Neural cell (in vitro differentiated cells): ENCODE data around the gene SPECC1. TPM values are rescaled to one million over a fixed set of nuclear protein-coding genes. Genes with fewer than 3 reads are reported as not detected.

Experiments used
- H2AFZ ChIP-seq: fragments of 200-600, 300-800 bp; sonication (generic), shearing (Covaris generic); 2 replicates; pipeline ENCODE4 v1.6.0; 2014; ENCODE audit warnings: low read depth, mild to moderate bottlenecking, antibody characterized with exemption, low read length, moderate library complexity
- H3F3A ChIP-seq: fragments of 200-600 bp; shearing (Covaris generic); 2 replicates; pipeline ENCODE4 v1.6.1; 2016; ENCODE audit warnings: mild to moderate bottlenecking, moderate library complexity, mixed read lengths, antibody characterized with exemption, low read length; ENCODE audit not compliant: insufficient read depth, poor library complexity, severe bottlenecking
- H3K27ac ChIP-seq: fragments of 200-600, 300-800 bp; sonication (generic), shearing (Covaris generic); 2 replicates; pipeline ENCODE4 v1.5.1; 2014; ENCODE audit warnings: mild to moderate bottlenecking, low read length, moderate library complexity
- H3K27me3 ChIP-seq: fragments of 300-800, 200-600 bp; sonication (generic), shearing (Covaris generic); 2 replicates; pipeline ENCODE4 v1.6.0; 2014; ENCODE audit warnings: mild to moderate bottlenecking, low read depth, low read length, moderate library complexity; ENCODE audit not compliant: insufficient read depth
- H3K36me3 ChIP-seq: fragments of 300-800, 200-600 bp; sonication (generic), shearing (Covaris generic); 2 replicates; pipeline ENCODE4 v1.5.1; 2014; ENCODE audit warnings: mild to moderate bottlenecking, antibody characterized with exemption, low read length, moderate library complexity; ENCODE audit not compliant: insufficient read depth
- H3K4me2 ChIP-seq: fragments of 300-800, 200-600 bp; sonication (generic), shearing (Covaris generic); 2 replicates; pipeline ENCODE4 v1.6.0; 2014; ENCODE audit warnings: mild to moderate bottlenecking, low read length
- H3K4me3 ChIP-seq: fragments of 300-800, 200-600 bp; sonication (generic), shearing (Covaris generic); 2 replicates; pipeline ENCODE4 v1.5.1; 2014; ENCODE audit warnings: mild to moderate bottlenecking, low read length, moderate library complexity
- H3K79me2 ChIP-seq: fragments of 200-600 bp; shearing (Covaris generic); replicated peaks from 2 replicates; pipeline ENCODE4 v1.6.0; 2014; ENCODE audit warnings: mild to moderate bottlenecking, low read length, moderate library complexity; ENCODE audit not compliant: insufficient read depth
- H3K9ac ChIP-seq: fragments of 300-800, 200-600 bp; sonication (generic), shearing (Covaris generic); 2 replicates; pipeline ENCODE4 v1.6.1; 2016; ENCODE audit warnings: mild to moderate bottlenecking, low read length, mixed read lengths
- H3K9me2 ChIP-seq: fragments of 200-600 bp; shearing (Covaris generic); 2 replicates; pipeline ENCODE4 v1.6.1; 2016; ENCODE audit warnings: mild to moderate bottlenecking, low read length, mixed read lengths; ENCODE audit not compliant: insufficient read depth
- H3K9me3 ChIP-seq: fragments of 200-600, 300-800 bp; sonication (generic), shearing (Covaris generic); 2 replicates; pipeline ENCODE4 v1.6.1; 2016; ENCODE audit warnings: mild to moderate bottlenecking, mixed run types, low read length, moderate library complexity, mixed read lengths
- H4K20me1 ChIP-seq: fragments of 200-600 bp; shearing (Covaris generic); 2 replicates; pipeline ENCODE4 v1.6.1; 2016; ENCODE audit warnings: mild to moderate bottlenecking, mixed run types; ENCODE audit not compliant: insufficient read depth
- CTCF ChIP-seq: fragments of 450-650 bp; IDR thresholded peaks from 2 replicates; pipeline ENCODE4 v1.5.1; 2014; ENCODE audit warnings: antibody characterized with exemption, mild to moderate bottlenecking, moderate library complexity; ENCODE audit not compliant: poor library complexity, severe bottlenecking
- EP300 ChIP-seq: fragments of 450-650 bp; conservative IDR thresholded peaks from 2 replicates; pipeline ENCODE4 v1.6.1; 2014; ENCODE audit warnings: antibody characterized with exemption, mild to moderate bottlenecking, moderate library complexity; ENCODE audit not compliant: poor library complexity, severe bottlenecking
- EZH2 ChIP-seq: fragments of 200-600, 300-800 bp; shearing (Covaris generic), sonication (generic); IDR thresholded peaks from 2 replicates; pipeline ENCODE4 v1.6.1; 2014; ENCODE audit warnings: antibody characterized with exemption, low read length, borderline replicate concordance, mild to moderate bottlenecking; ENCODE audit not compliant: insufficient read depth, poor library complexity, severe bottlenecking
- MXI1 ChIP-seq: fragments of 450-650 bp; conservative IDR thresholded peaks from 2 replicates; pipeline ENCODE4 v1.6.1; 2014; ENCODE audit warnings: antibody characterized with exemption, mild to moderate bottlenecking; ENCODE audit not compliant: poor library complexity, severe bottlenecking
- POLR2AphosphoS5 ChIP-seq: IDR thresholded peaks from 2 replicates; pipeline ENCODE4 v1.6.1; 2012
- RAD21 ChIP-seq: fragments of 450-650 bp; conservative IDR thresholded peaks from 2 replicates; pipeline ENCODE4 v1.6.1; 2014; ENCODE audit warnings: antibody characterized with exemption, mild to moderate bottlenecking, moderate library complexity
- REST ChIP-seq: IDR thresholded peaks from 2 replicates; pipeline ENCODE4 v1.6.1; 2012; ENCODE audit warnings: borderline replicate concordance
- SMC3 ChIP-seq: fragments of 450-650 bp; conservative IDR thresholded peaks from 2 replicates; pipeline ENCODE4 v1.6.1; 2014; ENCODE audit warnings: antibody characterized with exemption, mild to moderate bottlenecking, moderate library complexity; ENCODE audit not compliant: poor library complexity
- TAF1 ChIP-seq: IDR thresholded peaks from 2 replicates; pipeline ENCODE4 v1.6.1; 2012; ENCODE audit warnings: low read depth
- polyA plus RNA-seq: library from polyadenylated mRNA; depleted of rRNA; stranded (reverse); fragments of >200 nt; gene quantifications from 2 replicates; pipeline ENCODE4 v1.2.3, GENCODE V29; 2014

SPECC1 gene
- polyA plus RNA-seq, 1 donor from 2014 or later: 8.6 TPM

GRCh38 chr17:20306924-20307323, 297.8 kb downstream of the SPECC1 start:
- Histone ChIP-seq H3K9me3 (peaks cover 9% of the 10 kb centered on the region), H3F3A (no peaks in the 10 kb centered on the region), H2AFZ (no peak overlapping the region), H3K79me2 (no peaks in the 10 kb centered on the region), H3K36me3 (peaks cover 3% of the 10 kb centered on the region), H3K9me2 (no peaks in the 10 kb centered on the region), H3K27me3 (no peaks in the 10 kb centered on the region), H3K27ac (no peak overlapping the region), H3K9ac (no peak overlapping the region), H4K20me1 (no peaks in the 10 kb centered on the region), H3K4me3 (no peak overlapping the region), H3K4me2 (no peak overlapping the region)
- TF ChIP-seq EP300 (no peak), EZH2 (no peak), MXI1 (no peak), TAF1 (no peak)

- peaks cover 9% of the 10 kb centered on the region for H3K9me3 ChIP-seq
- H3K79me2 ChIP-seq: no peaks in the 10 kb centered on the region
- H2AFZ ChIP-seq: no peak overlapping the region
- H3K27me3 ChIP-seq: no peaks in the 10 kb centered on the region
- H3K36me3 ChIP-seq: peaks cover 3% of the 10 kb centered on the region
- no peak overlapping the region for H3K9ac ChIP-seq
- no peak for TF ChIP-seq REST
- TF ChIP-seq RAD21: no peak
- no peak for TF ChIP-seq EP300
- no peak for TF ChIP-seq SMC3
- TF ChIP-seq POLR2AphosphoS5: no peak
- no peak for TF ChIP-seq CTCF
- TF ChIP-seq MXI1: no peak
- no peak for TF ChIP-seq TAF1
- TF ChIP-seq EZH2: no peak
- H3K4me3 ChIP-seq: no peak overlapping the region
- no peaks in the 10 kb centered on the region for H4K20me1 ChIP-seq
- H3K4me2 ChIP-seq: no peak overlapping the region
- H3K9me2 ChIP-seq: no peaks in the 10 kb centered on the region
- H3F3A ChIP-seq: no peaks in the 10 kb centered on the region
- no peak overlapping the region for H3K27ac ChIP-seq
Observed at GRCh38 chr17:20307326-20307910, 298.3 kb downstream of the SPECC1 start.

GRCh38 chr17:20310481-20310880, 301.3 kb downstream of the SPECC1 start:
- H3K4me2 ChIP-seq: no peak overlapping the region
- H3K27me3 ChIP-seq: no peaks in the 10 kb centered on the region
- TF ChIP-seq EZH2 (no peak), CTCF (no peak), MXI1 (no peak), POLR2AphosphoS5 (no peak), RAD21 (no peak), TAF1 (no peak), REST (no peak), EP300 (no peak), SMC3 (no peak)
- H3K9me2 ChIP-seq: no peaks in the 10 kb centered on the region
- no peak overlapping the region for H3K9ac ChIP-seq
- no peaks in the 10 kb centered on the region for H3F3A ChIP-seq
- no peak overlapping the region for H3K4me3 ChIP-seq
- H3K36me3 ChIP-seq: peaks cover 3% of the 10 kb centered on the region
- peaks cover 9% of the 10 kb centered on the region for H3K9me3 ChIP-seq
- H4K20me1 ChIP-seq: no peaks in the 10 kb centered on the region
- H2AFZ ChIP-seq: no peak overlapping the region
- no peak overlapping the region for H3K27ac ChIP-seq
- no peaks in the 10 kb centered on the region for H3K79me2 ChIP-seq
